HG02981 (cell line): Measurements from ENCODE around the gene ATAT1.
"Not testable (repeated sequence)": the region's sequence is repeated elsewhere in the genome, so short reads cannot be mapped to it uniquely, and the experiment has no call there.

Experiments
- ATAC-seq: cut with Tn5 transposase; IDR thresholded peaks from one replicate; pipeline ENCODE4 v1.9.1; 2021; ENCODE audit warnings: mild to moderate bottlenecking, moderate library complexity; ENCODE audit not compliant: unreplicated experiment

Gene ATAT1

GRCh38 chr6:30647242-30648116, 20.8 kb downstream of the ATAT1 start:
- peak; percentile 65 for ATAC-seq

- ATAC-seq = no peak
These were observed 24.5 kb downstream of the ATAT1 start for GRCh38 chr6:30651143-30651542.

- no peak for ATAC-seq
These were observed 28.4 kb downstream of the ATAT1 start for GRCh38 chr6:30654798-30655742.

GRCh38 chr6:30655743-30656094, 29.0 kb downstream of the ATAT1 start:
- no peak for ATAC-seq

- ATAC-seq = no peak
These were observed 29.8 kb downstream of the ATAT1 start for GRCh38 chr6:30656513-30656912.

- ATAC-seq = no peak
These were observed 30.8 kb downstream of the ATAT1 start for GRCh38 chr6:30657454-30657853.

GRCh38 chr6:30657922-30658321, 31.2 kb downstream of the ATAT1 start:
- not testable (repeated sequence) for ATAC-seq

- no peak for ATAC-seq
These were observed 38.5 kb downstream of the ATAT1 start for GRCh38 chr6:30664994-30665767.

GRCh38 chr6:30666300-30666699, 39.6 kb downstream of the ATAT1 start:
- ATAC-seq = not testable (repeated sequence)

- no peak for ATAC-seq
These were observed 44.3 kb downstream of the ATAT1 start for GRCh38 chr6:30670760-30671527.

- ATAC-seq = peak; percentile 69
These were observed 46.0 kb downstream of the ATAT1 start, which contains the start of gene DHX16 for GRCh38 chr6:30672445-30673253. TSS of gene DHX16 (minus strand) at chr6:30673006. CDS start at chr6:30672841, 165 bp downstream.

GRCh38 chr6:30676660-30677285, 50.1 kb downstream of the ATAT1 start:
- no peak for ATAC-seq

GRCh38 chr6:30678964-30679726, 52.5 kb downstream of the ATAT1 start:
- ATAC-seq = no peak

- no peak for ATAC-seq
These were observed 53.3 kb downstream of the ATAT1 start for GRCh38 chr6:30679765-30680535.

GRCh38 chr6:30681766-30682142, 55.1 kb downstream of the ATAT1 start:
- ATAC-seq = no peak

- peak; percentile 33 for ATAC-seq
These were observed 55.8 kb downstream of the ATAT1 start for GRCh38 chr6:30682143-30683117.
